ENCODE data around the gene FREY1.

- TF ChIP-seq POLR2A (IDR thresholded peaks at IDR 0.05) = no peak
- TF ChIP-seq CTCF (IDR thresholded peaks at IDR 0.05) = no peak
Measured at GRCh38 chr11:45935349-45936064, 28.4 kb upstream of the FREY1 start.
